ENCODE results near the gene SETBP1. TPM values are rescaled to one million over a fixed set of nuclear protein-coding genes. Genes with fewer than 3 reads are reported as not detected.

Gene SETBP1
- total and polyA plus RNA-seq, 9 of the 15 experiments (the other 6 are each of a cell fraction or from before 2014, with no cell fraction given): under 0.01 to 0.13 (median 0.04) TPM

DNA sequence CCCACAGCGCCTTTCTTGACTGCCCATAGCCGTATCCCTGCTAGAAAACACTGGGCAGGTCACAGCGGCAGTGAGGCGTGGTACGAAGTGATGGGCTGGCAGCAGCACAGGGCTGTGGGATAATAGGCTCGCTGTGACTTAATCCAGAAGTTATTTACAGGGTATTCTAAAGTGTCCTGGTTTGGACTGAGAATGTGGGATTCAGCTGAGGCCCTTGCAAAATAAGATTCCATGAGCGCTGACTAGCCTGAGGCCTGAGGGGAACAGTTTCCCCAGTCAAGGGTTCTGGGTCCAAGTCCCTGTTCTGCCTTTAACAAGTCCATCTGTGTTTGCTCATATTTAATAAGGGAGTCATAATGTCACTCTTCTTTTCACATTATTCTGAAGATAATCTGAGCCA is 34.6 kb downstream of the SETBP1 start:
- no peak for TF ChIP-seq KLF10 (CRISPR knock-in tag; IDR thresholded peaks at IDR 0.05)
- TF ChIP-seq CEBPB (tag; IDR thresholded peaks at IDR 0.05): no peak
- DNase-seq (ENCODE audit: extremely low read depth in 1 of 4, low spot score in 3 of 4) (no peak), FAIRE-seq (no peak), ATAC-seq (no peak)
- Histone ChIP-seq H3K4me3 (no peak overlapping the region), H3K79me2 (ENCODE audit: control insufficient read depth, insufficient read depth, low read length) (no peaks in the 10 kb centered on the region), H3K36me3 (ENCODE audit: control insufficient read depth, insufficient read depth, low read length) (no peaks in the 10 kb centered on the region), H3K9me1 (ENCODE audit: control insufficient read depth, insufficient read depth, low read length) (no peaks in the 10 kb centered on the region), H3K4me2 (ENCODE audit: insufficient read depth, low read length) (no peak overlapping the region), H3K9me3 (replicated peaks; ENCODE audit: control insufficient read depth, insufficient read depth, low read depth, low read length) (no peaks in the 10 kb centered on the region; the same call in 1 of the 2 replicates), H2AFZ (ENCODE audit: low read depth, low read length) (no peak overlapping the region), H3K27me3 (ENCODE audit: control insufficient read depth in 2 of 2, insufficient read depth in 2 of 2, low read length in 2 of 2) (peaks cover 0 to 14% of the 10 kb centered on the region in 2 experiments; a peak in 2 of 5 replicates), H3K9ac (ENCODE audit: insufficient read depth in 1 of 2, low read depth in 2 of 2, low read length in 2 of 2) (no peak overlapping the region), H4K20me1 (replicated peaks; ENCODE audit: control insufficient read depth, insufficient read depth, low read length) (no peaks in the 10 kb centered on the region), H3K27ac (ENCODE audit: extremely low read depth, low read depth, low read length) (no peak overlapping the region), H3K4me1 (replicated peaks in 1 of 2; ENCODE audit: control insufficient read depth in 2 of 2, insufficient read depth in 2 of 2, low read length in 2 of 2) (no peaks in the 10 kb centered on the region)
- ChIA-PET POLR2A (interaction anchor here (0.6 kb wide), 1 partner anchor 81 kb away, joined by 3 read pairs; no protein-coding TSS in a partner anchor), CTCF (ENCODE audit: low intra/inter-chr PET ratio) (no interaction called here)
- in situ Hi-C loops (cut with MboI) (no loop called here), intact Hi-C loops (cut with micrococcal nuclease) (no loop called here)
- BruUV-seq (replicated peaks): no TSS peak
- 9% methylated on average over 6 of the region's 7 CpGs for WGBS (ENCODE audit: insufficient coverage, low coverage, missing lambda C conversion rate)

DNA sequence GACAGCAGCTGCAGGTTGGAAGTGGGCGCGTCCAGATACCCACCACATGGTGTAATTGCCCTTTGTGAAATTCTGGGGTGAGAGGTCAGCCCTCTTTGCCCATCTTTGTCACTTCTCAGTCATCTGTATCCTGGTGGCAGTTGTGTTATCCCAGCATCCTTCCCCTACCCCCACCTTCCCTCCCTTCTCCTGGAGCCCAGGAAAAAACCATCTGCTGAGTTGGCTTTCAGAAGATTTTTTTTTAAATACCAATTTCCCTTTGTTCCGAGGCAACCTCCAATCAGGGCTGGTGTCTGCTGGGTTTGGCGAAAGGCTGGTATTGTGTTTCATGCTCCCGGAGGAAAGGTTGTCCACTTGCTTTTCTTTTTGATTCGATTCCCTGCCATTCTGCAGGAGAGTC is 35.2 kb downstream of the SETBP1 start:
- no peaks in the 10 kb centered on the region for H3K9me1 ChIP-seq (ENCODE audit: control insufficient read depth, insufficient read depth, low read length)
- H3K27ac ChIP-seq (ENCODE audit: extremely low read depth, low read depth, low read length): no peak overlapping the region
- ChIA-PET POLR2A (no interaction called here), CTCF (ENCODE audit: low intra/inter-chr PET ratio) (no interaction called here)
- H4K20me1 ChIP-seq (replicated peaks; ENCODE audit: control insufficient read depth, insufficient read depth, low read length): no peaks in the 10 kb centered on the region
- no peak overlapping the region for H3K9ac ChIP-seq (ENCODE audit: insufficient read depth in 1 of 2, low read depth in 2 of 2, low read length in 2 of 2)
- DNase-seq (ENCODE audit: extremely low read depth in 1 of 4, low spot score in 3 of 4): no peak
- no peak for FAIRE-seq
- no peak for ATAC-seq
- H3K4me2 ChIP-seq (ENCODE audit: insufficient read depth, low read length): no peak overlapping the region
- H3K79me2 ChIP-seq (ENCODE audit: control insufficient read depth, insufficient read depth, low read length): no peaks in the 10 kb centered on the region
- intact Hi-C loops (cut with micrococcal nuclease) (no loop called here), in situ Hi-C loops (cut with MboI) (no loop called here)
- H3K9me3 ChIP-seq (replicated peaks; ENCODE audit: control insufficient read depth, insufficient read depth, low read depth, low read length): no peaks in the 10 kb centered on the region; the same call in 1 of the 2 replicates
- BruUV-seq (replicated peaks): no TSS peak
- WGBS (ENCODE audit: insufficient coverage, low coverage, missing lambda C conversion rate): 9% methylated on average over 5 of the region's 6 CpGs
- peaks cover 0 to 9% of the 10 kb centered on the region in 2 experiments; a peak in 2 of 5 replicates for H3K27me3 ChIP-seq (ENCODE audit: control insufficient read depth in 2 of 2, insufficient read depth in 2 of 2, low read length in 2 of 2)
- H3K4me3 ChIP-seq: no peak overlapping the region
- no peak overlapping the region for H2AFZ ChIP-seq (ENCODE audit: low read depth, low read length)
- H3K4me1 ChIP-seq (replicated peaks in 1 of 2; ENCODE audit: control insufficient read depth in 2 of 2, insufficient read depth in 2 of 2, low read length in 2 of 2): no peaks in the 10 kb centered on the region
- no peaks in the 10 kb centered on the region for H3K36me3 ChIP-seq (ENCODE audit: control insufficient read depth, insufficient read depth, low read length)
- TF ChIP-seq USF1 (CRISPR knock-in tag; IDR thresholded peaks at IDR 0.05) (no peak), SMARCC2 (IDR thresholded peaks at IDR 0.05; ENCODE audit: low read depth) (no peak), FIP1L1 (IDR thresholded peaks at IDR 0.05; ENCODE audit: low read depth, low read length, poor library complexity, severe bottlenecking) (no peak), ARID1B (IDR thresholded peaks at IDR 0.05) (no peak)
- TF ChIP-seq, protein P1, sequence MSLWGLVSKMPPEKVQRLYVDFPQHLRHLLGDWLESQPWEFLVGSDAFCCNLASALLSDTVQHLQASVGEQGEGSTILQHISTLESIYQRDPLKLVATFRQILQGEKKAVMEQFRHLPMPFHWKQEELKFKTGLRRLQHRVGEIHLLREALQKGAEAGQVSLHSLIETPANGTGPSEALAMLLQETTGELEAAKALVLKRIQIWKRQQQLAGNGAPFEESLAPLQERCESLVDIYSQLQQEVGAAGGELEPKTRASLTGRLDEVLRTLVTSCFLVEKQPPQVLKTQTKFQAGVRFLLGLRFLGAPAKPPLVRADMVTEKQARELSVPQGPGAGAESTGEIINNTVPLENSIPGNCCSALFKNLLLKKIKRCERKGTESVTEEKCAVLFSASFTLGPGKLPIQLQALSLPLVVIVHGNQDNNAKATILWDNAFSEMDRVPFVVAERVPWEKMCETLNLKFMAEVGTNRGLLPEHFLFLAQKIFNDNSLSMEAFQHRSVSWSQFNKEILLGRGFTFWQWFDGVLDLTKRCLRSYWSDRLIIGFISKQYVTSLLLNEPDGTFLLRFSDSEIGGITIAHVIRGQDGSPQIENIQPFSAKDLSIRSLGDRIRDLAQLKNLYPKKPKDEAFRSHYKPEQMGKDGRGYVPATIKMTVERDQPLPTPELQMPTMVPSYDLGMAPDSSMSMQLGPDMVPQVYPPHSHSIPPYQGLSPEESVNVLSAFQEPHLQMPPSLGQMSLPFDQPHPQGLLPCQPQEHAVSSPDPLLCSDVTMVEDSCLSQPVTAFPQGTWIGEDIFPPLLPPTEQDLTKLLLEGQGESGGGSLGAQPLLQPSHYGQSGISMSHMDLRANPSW (CRISPR knock-in tag; IDR thresholded peaks at IDR 0.05): no peak
- TF ChIP-seq, protein P2, sequence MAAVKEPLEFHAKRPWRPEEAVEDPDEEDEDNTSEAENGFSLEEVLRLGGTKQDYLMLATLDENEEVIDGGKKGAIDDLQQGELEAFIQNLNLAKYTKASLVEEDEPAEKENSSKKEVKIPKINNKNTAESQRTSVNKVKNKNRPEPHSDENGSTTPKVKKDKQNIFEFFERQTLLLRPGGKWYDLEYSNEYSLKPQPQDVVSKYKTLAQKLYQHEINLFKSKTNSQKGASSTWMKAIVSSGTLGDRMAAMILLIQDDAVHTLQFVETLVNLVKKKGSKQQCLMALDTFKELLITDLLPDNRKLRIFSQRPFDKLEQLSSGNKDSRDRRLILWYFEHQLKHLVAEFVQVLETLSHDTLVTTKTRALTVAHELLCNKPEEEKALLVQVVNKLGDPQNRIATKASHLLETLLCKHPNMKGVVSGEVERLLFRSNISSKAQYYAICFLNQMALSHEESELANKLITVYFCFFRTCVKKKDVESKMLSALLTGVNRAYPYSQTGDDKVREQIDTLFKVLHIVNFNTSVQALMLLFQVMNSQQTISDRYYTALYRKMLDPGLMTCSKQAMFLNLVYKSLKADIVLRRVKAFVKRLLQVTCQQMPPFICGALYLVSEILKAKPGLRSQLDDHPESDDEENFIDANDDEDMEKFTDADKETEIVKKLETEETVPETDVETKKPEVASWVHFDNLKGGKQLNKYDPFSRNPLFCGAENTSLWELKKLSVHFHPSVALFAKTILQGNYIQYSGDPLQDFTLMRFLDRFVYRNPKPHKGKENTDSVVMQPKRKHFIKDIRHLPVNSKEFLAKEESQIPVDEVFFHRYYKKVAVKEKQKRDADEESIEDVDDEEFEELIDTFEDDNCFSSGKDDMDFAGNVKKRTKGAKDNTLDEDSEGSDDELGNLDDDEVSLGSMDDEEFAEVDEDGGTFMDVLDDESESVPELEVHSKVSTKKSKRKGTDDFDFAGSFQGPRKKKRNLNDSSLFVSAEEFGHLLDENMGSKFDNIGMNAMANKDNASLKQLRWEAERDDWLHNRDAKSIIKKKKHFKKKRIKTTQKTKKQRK (IDR thresholded peaks at IDR 0.05; ENCODE audit: borderline replicate concordance, low read depth, low read length): no peak
